ENCODE measurements around the gene ALDH1L2. TPM values are rescaled to one million over a fixed set of nuclear protein-coding genes. Genes with fewer than 3 reads are reported as not detected.

ALDH1L2 gene
- polyA plus RNA-seq, 1 donor (not counting 4 experiments of a cell fraction or from before 2014, with no cell fraction given), result 1.8 TPM

DNA sequence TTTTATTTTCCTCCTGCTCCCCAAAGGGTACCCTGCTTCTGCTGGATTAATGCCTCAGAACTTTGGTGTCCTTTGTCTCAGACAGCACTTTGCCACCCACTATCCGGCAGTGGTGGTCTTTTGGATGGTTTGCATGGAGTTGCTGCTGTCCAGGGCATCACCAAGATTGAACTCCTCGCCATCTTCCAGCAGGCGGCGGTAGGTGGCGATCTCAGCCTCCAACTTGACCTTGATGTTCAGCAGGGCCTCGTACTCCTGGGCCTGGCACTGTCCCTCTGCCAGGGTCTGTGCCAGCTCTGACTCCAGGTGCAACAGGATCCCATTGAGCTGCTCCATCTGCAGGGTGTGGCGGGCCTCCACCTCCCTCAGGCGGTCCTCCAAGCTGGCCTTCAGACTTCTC is 107.6 kb downstream of the ALDH1L2 start:
- Histone ChIP-seq H3K79me2 (ENCODE audit: control insufficient read depth, insufficient read depth, low read length) (no peaks in the 10 kb centered on the region), H3K9me1 (ENCODE audit: control insufficient read depth, extremely low read depth, insufficient read depth, low read length) (no peaks in the 10 kb centered on the region), H2AFZ (ENCODE audit: control insufficient read depth, low read length) (no peak overlapping the region), H3K9ac (ENCODE audit: control insufficient read depth, extremely low read depth, insufficient read depth, low read length) (no peak overlapping the region), H3K9me3 (ENCODE audit: control insufficient read depth, low read depth, low read length) (no peaks in the 10 kb centered on the region), H3K27me3 (ENCODE audit: control insufficient read depth, extremely low read depth, insufficient read depth, low read length) (no peaks in the 10 kb centered on the region), H4K20me1 (ENCODE audit: control insufficient read depth, extremely low read depth, insufficient read depth, low read length) (no peaks in the 10 kb centered on the region), H3K36me3 (ENCODE audit: control insufficient read depth in 2 of 2, extremely low read depth in 1 of 2, insufficient read depth in 2 of 2, low read length in 2 of 2) (no peaks in the 10 kb centered on the region), H3K4me1 (ENCODE audit: control insufficient read depth, extremely low read depth, insufficient read depth, low read length) (peaks cover 27% of the 10 kb centered on the region), H3K4me2 (ENCODE audit: control insufficient read depth, extremely low read depth, insufficient read depth, low read depth, low read length) (no peak overlapping the region), H3K4me3 (ENCODE audit: control insufficient read depth in 2 of 3, extremely low read depth in 1 of 3, insufficient read depth in 2 of 3, low read depth in 1 of 3, low read length in 3 of 3) (no peak overlapping the region), H3K27ac (ENCODE audit: control insufficient read depth, insufficient read depth, low read length) (no peak overlapping the region)
- TF ChIP-seq, protein P1, sequence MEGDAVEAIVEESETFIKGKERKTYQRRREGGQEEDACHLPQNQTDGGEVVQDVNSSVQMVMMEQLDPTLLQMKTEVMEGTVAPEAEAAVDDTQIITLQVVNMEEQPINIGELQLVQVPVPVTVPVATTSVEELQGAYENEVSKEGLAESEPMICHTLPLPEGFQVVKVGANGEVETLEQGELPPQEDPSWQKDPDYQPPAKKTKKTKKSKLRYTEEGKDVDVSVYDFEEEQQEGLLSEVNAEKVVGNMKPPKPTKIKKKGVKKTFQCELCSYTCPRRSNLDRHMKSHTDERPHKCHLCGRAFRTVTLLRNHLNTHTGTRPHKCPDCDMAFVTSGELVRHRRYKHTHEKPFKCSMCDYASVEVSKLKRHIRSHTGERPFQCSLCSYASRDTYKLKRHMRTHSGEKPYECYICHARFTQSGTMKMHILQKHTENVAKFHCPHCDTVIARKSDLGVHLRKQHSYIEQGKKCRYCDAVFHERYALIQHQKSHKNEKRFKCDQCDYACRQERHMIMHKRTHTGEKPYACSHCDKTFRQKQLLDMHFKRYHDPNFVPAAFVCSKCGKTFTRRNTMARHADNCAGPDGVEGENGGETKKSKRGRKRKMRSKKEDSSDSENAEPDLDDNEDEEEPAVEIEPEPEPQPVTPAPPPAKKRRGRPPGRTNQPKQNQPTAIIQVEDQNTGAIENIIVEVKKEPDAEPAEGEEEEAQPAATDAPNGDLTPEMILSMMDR (optimal IDR thresholded peaks at IDR 0.05 in 1 of 3, IDR thresholded peaks at IDR 0.05 in 1 of 3, conservative IDR thresholded peaks at IDR 0.05 in 1 of 3; ENCODE audit: extremely low read depth in 1 of 3, insufficient read depth in 2 of 3, low read length in 3 of 3), result no peak
- no peak for TF ChIP-seq EZH2 (IDR thresholded peaks at IDR 0.05; ENCODE audit: low read length)
- dilution Hi-C loops (cut with MboI; ENCODE audit: extremely low pct_ligation_motif_present, low sequenced_read_pairs), result no loop called here
- FAIRE-seq, result no peak
- no peak for DNase-seq (ENCODE audit: low read depth, low spot score)

DNA sequence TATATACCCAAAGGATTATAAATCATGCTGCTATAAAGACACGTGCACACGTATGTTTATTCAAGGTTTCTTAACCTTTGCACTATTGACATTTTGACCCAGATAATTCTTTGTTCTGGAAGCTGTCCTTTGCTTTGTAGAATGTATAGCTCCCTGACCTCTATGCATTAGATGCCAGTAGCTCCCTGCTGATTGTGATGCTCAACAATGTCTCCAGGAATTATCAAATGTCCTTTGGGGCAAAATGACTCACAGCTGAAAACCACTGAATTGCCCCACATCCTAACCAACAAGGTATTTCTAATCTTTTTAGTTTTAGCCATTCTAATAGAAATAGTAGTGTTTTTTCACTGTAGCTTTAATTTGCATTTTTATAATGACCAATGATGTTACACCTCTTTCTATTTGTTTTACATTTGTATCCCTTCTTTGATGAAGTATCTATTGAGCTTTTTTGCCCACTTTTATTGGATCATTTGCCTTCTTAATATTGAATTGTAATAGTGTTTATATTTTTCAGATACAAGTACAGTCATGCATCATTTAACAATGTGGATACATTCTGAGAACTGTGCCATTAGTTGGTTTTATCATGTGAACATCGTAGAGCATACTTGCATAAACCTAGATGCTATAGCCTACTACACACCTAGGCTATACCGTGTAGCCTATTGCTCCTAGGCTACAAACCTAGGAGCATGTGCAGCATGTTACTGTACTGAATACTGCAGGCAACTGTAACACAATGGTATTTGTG is 108.5 kb downstream of the ALDH1L2 start:
- peak; percentile 36 for DNase-seq (ENCODE audit: low read depth, low spot score)
- Histone ChIP-seq H3K4me3 (ENCODE audit: control insufficient read depth in 2 of 3, extremely low read depth in 1 of 3, insufficient read depth in 2 of 3, low read depth in 1 of 3, low read length in 3 of 3) (no peak overlapping the region), H3K79me2 (ENCODE audit: control insufficient read depth, insufficient read depth, low read length) (no peaks in the 10 kb centered on the region), H3K4me2 (ENCODE audit: control insufficient read depth, extremely low read depth, insufficient read depth, low read depth, low read length) (peak overlapping the region; percentile 41), H3K36me3 (ENCODE audit: control insufficient read depth in 2 of 2, extremely low read depth in 1 of 2, insufficient read depth in 2 of 2, low read length in 2 of 2) (no peaks in the 10 kb centered on the region), H4K20me1 (ENCODE audit: control insufficient read depth, extremely low read depth, insufficient read depth, low read length) (no peaks in the 10 kb centered on the region), H3K9me1 (ENCODE audit: control insufficient read depth, extremely low read depth, insufficient read depth, low read length) (no peaks in the 10 kb centered on the region), H3K9ac (ENCODE audit: control insufficient read depth, extremely low read depth, insufficient read depth, low read length) (no peak overlapping the region), H3K4me1 (ENCODE audit: control insufficient read depth, extremely low read depth, insufficient read depth, low read length) (peaks cover 32% of the 10 kb centered on the region), H3K9me3 (ENCODE audit: control insufficient read depth, low read depth, low read length) (no peaks in the 10 kb centered on the region), H3K27ac (ENCODE audit: control insufficient read depth, insufficient read depth, low read length) (no peak overlapping the region), H3K27me3 (ENCODE audit: control insufficient read depth, extremely low read depth, insufficient read depth, low read length) (no peaks in the 10 kb centered on the region), H2AFZ (ENCODE audit: control insufficient read depth, low read length) (no peak overlapping the region)
- peak; percentile 71 for FAIRE-seq
- TF ChIP-seq, protein P1 (optimal IDR thresholded peaks at IDR 0.05 in 1 of 3, IDR thresholded peaks at IDR 0.05 in 1 of 3, conservative IDR thresholded peaks at IDR 0.05 in 1 of 3; ENCODE audit: extremely low read depth in 1 of 3, insufficient read depth in 2 of 3, low read length in 3 of 3), result no peak
- TF ChIP-seq EZH2 (IDR thresholded peaks at IDR 0.05; ENCODE audit: low read length), result no peak
- dilution Hi-C loops (cut with MboI; ENCODE audit: extremely low pct_ligation_motif_present, low sequenced_read_pairs), result no loop called here
